HG03139 (cell line): Measurements from ENCODE around the gene CIB2.
A peak's percentile ranks its signal among the peaks of the same experiment; 100 is the strongest.

Source experiments
- ATAC-seq: cut with Tn5 transposase; IDR thresholded peaks from one replicate; pipeline ENCODE4 v1.9.1; 2021; ENCODE audit not compliant: unreplicated experiment

The CIB2 gene

GRCh38 chr15:78149805-78150751, 18.8 kb upstream of the CIB2 start:
- no peak for ATAC-seq

DNA sequence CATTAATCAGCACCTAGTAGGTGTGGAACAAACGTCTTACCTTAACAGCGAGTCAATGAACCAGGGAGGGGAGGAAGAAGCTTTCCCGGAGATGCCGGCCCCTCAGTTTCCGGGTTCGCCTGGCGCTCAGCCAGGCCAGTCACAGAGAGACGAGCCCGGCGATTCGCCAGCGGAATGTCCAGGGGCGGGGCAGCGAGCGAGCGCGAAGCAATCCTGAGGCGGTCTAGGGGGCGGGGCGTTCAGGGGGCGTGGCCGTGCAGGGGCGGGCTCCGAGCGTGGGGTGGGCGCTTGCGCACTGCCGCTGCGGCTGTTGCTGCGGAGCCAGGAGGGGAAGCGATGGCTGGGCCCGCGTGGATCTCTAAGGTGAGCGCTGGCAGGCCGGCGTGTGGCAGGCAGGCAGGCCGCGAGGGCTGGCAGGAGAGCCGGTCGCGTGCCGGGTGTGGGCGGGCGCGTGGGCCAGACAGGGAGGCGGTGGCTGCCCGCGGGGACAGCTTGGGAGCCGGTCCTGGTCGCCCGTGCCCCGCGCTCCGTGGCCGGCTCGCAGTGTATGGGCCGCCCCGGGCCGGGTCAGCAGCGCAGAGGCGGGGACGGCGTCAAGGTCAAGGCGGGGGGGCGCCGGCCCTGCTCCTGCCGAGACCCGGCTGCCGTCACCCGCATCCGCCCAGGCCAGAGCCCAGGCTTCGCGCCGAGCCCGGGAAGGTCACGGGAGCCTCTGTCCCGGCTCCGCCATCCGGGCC, 18.0 kb upstream of the CIB2 start, which contains the start of gene IDH3A:
Gene IDH3A, plus strand, starts transcription at position 295 of the 737 bp plus-strand sequence. Its CDS starts 42 bp downstream, at position 337.
- peak; percentile 71 for ATAC-seq

GRCh38 chr15:78148392-78149067, 17.3 kb upstream of the CIB2 start:
- no peak for ATAC-seq

DNA sequence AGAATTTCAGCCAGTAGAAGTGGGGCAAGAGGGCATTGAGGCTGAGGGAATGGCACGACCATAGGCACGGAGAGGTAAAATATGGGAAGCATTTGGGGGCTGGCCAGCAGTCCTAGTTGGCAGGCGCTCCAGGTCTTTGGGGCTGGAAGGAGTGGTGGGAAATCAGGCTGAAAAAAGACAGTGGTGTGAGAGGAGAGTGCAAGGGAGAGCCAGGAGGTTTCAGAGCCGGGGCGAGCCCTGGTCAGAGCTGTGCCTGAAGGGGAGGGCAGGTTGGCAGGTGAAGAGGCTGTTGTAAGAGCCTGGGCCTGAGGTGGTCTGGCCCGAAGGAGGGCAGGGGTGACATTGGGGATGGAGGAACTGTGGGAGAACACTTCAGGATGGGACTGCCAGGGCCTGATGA, 16.3 kb upstream of the CIB2 start:
- no peak for ATAC-seq

- no peak for ATAC-seq
Observed at GRCh38 chr15:78146425-78147154, 15.3 kb upstream of the CIB2 start.

DNA sequence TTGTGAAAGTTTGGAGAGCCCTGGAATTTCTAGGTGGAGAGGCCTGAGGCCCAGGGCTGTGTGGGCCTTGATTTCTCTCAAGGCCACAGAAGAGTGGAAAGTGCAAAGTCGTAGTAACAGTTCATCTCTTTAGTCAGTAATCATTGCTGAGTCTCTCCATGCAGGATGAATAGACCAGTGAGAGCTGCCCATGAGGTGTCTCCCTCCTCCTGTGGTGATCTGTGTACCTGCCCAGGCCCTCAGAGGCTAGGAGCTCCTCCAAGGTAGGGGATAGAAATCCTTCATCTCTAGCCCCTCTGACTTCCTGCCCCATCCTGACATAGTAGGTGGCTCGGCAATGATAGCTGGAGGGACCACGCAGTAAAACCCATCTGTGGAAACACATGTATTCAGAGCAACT, 11.1 kb upstream of the CIB2 start:
- no peak for ATAC-seq

GRCh38 chr15:78140292-78140691, 9.0 kb upstream of the CIB2 start:
- ATAC-seq, result no peak

GRCh38 chr15:78139578-78139977, 8.3 kb upstream of the CIB2 start:
- ATAC-seq, result no peak

GRCh38 chr15:78133801-78134200, 2.6 kb upstream of the CIB2 start:
- ATAC-seq, result no peak

DNA sequence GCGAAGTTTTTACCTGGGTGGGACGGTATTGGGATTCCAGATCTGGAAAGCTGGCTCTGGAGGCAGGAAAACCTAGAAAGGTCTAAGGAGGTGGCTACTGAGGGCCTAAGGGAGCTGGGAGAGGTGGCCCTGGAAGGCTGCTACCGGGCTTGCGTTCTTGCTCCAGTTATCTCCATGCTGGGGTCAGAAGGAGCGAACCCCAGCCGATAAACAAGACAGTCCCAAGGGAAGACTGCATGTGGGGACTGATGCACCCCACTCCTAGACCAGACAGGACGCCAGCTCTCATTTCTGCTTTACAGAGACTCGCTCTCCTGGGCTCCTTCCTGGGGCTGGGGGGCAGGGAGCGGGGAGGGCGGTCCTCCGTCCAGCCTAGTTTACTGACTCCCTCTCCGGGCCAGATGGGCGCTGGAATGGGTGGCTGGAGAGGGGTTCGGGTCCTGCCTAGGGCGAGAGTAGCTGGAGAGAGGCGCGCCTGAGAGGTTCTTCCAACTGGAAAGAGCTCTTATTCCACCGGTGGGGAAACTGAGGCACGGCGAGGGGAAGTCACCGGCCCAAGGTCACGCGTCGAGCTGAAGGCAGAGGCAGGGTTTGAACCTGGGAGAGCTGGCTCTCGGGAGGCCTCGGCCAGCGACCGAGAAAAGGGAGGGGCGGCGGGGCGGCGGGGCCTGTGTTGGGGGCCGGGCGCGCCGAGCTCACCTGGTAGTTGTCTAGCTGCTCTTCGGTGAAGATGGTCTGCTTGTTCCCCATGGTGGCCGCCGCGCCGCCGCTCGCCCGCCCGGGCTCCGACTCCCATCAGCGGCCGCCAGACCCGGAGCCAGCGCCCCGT, 565 bp downstream of the CIB2 start:
- ATAC-seq, result no peak

DNA sequence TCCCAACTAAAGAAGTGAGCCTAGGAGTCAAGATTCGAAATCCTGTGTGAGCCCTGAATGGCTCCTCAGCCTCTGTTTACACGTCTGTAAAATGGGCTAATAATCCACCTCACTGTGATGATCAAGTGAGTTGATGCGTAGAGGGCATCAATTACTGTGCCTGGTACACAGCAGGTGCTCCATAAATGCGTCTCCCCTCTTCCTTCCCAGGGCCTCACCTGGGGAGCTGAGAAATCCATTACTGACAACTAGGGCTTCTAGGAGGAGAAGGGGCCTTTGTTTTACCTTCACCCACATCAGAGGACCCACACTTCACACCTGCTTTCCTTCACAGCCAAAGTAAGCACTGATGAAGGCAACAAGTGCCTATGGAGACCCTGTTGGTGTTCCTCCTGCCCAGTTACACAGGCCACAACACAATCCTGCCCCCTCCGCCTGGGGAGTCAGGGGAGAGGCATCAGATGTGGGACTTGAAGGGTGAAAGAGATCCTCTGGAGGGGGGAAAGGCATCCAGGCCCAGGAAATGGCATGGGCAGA, 1.4 kb downstream of the CIB2 start:
- ATAC-seq, result no peak

- no peak for ATAC-seq
Observed at GRCh38 chr15:78129077-78129750, 2.0 kb downstream of the CIB2 start.

DNA sequence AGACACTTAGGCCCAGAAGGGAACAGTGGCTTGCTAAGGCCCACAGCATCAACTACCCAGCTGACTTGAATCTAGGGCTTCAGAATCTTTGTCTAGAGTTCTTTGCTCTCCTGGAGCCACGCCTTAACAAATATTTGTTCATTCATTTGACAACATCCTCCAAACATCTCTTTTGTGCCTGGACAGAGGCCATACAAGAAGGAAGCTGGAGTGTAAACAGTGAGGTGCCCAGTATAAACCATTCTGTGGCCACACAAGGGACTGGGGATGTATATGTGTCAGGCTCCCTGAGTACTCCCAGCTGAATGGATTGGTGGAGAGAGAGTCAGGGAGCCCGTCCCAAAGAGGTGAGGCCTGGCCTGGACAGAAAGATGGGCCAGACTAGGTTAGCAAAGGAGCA, 3.4 kb downstream of the CIB2 start:
- ATAC-seq, result no peak

DNA sequence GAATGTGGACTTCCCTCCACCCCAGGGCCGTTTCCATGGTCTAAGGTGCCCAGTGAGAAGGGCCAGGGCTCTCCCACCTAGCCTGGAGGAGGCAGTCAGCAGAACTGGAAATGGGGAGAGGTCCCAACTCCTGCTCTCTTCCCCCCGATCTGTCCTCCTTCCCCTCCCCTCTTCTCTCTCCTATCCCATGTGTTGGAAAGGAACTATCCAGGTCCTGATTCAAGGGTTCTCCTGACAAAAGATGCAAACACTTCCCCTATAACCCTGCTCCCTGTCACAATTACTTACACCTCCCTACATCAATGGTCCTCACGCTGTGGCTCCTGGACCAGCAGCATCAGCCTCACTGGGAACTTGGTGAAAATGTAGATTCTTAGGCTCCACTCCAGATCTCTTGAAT, 6.0 kb downstream of the CIB2 start:
- no peak for ATAC-seq

DNA sequence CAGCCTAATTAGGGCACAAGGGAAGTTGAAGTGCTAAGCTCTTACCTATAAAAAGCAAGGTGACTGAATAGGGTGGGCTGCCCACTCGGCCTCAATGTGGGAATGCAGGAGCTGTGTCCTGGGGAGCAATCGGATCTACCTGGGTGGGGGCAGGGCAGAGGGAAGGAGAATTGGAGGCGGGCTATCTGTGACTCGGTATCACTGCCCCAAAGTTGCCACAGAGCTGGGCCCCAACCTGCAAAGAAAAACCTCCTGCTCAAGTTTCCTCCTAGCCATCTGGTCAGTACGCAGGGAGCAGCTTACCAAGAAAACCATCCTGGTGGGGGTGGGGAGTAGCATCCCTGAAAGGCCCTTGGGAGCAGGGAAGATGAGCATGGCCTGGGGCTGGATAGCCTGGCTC, 10.7 kb downstream of the CIB2 start:
- ATAC-seq, result no peak

DNA sequence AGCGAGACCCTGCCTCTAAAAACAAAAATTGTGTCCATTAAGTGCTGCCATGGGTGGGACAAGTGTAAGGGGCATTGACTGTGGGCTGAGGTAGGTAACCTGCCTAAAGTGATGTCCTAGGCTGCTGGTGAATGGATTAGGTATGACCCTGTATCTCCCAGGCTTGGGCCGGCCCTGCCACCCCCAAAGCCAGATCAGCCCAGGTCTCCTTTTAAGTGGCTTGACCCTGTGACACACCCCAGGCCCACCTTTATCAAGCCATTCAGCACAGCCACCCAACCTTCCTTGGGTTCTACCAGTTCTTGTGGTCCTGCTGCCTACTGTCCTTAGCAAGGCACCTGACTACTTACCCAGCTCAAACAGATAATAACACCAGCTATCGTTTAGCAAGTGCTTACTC, 18.7 kb downstream of the CIB2 start:
- no peak for ATAC-seq

DNA sequence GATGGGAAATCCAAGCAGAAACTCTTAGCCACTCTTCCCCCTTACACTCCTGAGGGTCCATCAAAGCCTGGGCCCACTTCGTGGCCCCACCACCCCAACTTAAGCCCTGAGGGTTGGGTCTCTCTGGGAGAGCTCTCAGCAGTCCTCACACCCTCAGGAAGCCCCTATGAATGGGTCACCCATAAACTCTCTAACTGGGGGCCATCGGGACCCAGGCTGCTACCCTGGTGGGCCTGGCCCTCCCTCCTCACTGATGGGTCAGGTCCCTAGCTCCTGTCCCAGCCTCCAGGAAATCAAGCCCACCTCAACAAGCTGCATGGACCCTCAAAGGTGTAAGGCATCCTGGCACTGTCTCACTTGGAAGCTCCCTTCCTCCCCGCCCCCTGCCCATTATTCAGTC, 19.5 kb downstream of the CIB2 start:
- ATAC-seq, result no peak

GRCh38 chr15:78110916-78111475, 20.2 kb downstream of the CIB2 start:
- ATAC-seq, result no peak

- no peak for ATAC-seq
Observed at GRCh38 chr15:78110096-78110495, 21.1 kb downstream of the CIB2 start.
